Keratinocyte (primary cell): Measurements from ENCODE around the gene PFN1. TPM values are rescaled to one million over a fixed set of nuclear protein-coding genes. Genes with fewer than 3 reads are reported as not detected.

ENCODE experiments used
- DNase-seq: peaks from one replicate; pipeline ENCODE4 v3.0.0-alpha.2; 2011; ENCODE audit warnings: low read depth, missing footprints, low spot score
- FAIRE-seq: peaks from 2 replicates; lab custom pipeline; 2011; peaks lifted over from hg19 to GRCh38; lab: Jason Lieb, UNC
- H2AFZ ChIP-seq: 2 replicates; pipeline ENCODE4 v1.6.0; 2012; ENCODE audit warnings: low read length, control low read depth, inconsistent platforms; ENCODE audit not compliant: control insufficient read depth
- H3K27ac ChIP-seq: 2 replicates; pipeline ENCODE4 v1.5.1; 2011; ENCODE audit warnings: low read length; ENCODE audit not compliant: control insufficient read depth, insufficient read depth
- H3K27me3 ChIP-seq: 3 replicates; pipeline ENCODE4 v1.6.0; 2011; ENCODE audit warnings: low read length; ENCODE audit not compliant: control insufficient read depth, insufficient read depth; ENCODE audit errors: extremely low read depth
- H3K36me3 ChIP-seq, 2 experiments: 2 replicates in 1 of 2; 3 replicates in 1 of 2; pipeline ENCODE4 v1.5.1; 2011; ENCODE audit warnings: low read length in 2 of 2, mild to moderate bottlenecking in 1 of 2; ENCODE audit not compliant: control insufficient read depth in 2 of 2, insufficient read depth in 2 of 2; ENCODE audit errors: extremely low read depth in 1 of 2
- H3K4me1 ChIP-seq: 3 replicates; pipeline ENCODE4 v1.5.1; 2011; ENCODE audit warnings: low read length; ENCODE audit not compliant: control insufficient read depth, insufficient read depth; ENCODE audit errors: extremely low read depth
- H3K4me2 ChIP-seq: 3 replicates; pipeline ENCODE4 v1.6.0; 2011; ENCODE audit warnings: low read depth, low read length; ENCODE audit not compliant: control insufficient read depth, insufficient read depth; ENCODE audit errors: extremely low read depth
- H3K4me3 ChIP-seq, 3 experiments: fragments of 200-600 bp in 1 of 3; sonication (generic) in 1 of 3; 2 replicates in 2 of 3; 3 replicates in 1 of 3; pipeline ENCODE4 v1.5.1; 2011 to 2016; ENCODE audit warnings: low read length in 3 of 3, mild to moderate bottlenecking in 3 of 3, control low read depth in 2 of 3, inconsistent platforms in 1 of 3, low read depth in 1 of 3, mixed read lengths in 1 of 3, mixed run types in 1 of 3, moderate library complexity in 1 of 3; ENCODE audit not compliant: control insufficient read depth in 2 of 3, insufficient read depth in 2 of 3; ENCODE audit errors: extremely low read depth in 1 of 3
- H3K79me2 ChIP-seq: 2 replicates; pipeline ENCODE4 v1.6.0; 2012; ENCODE audit warnings: low read length; ENCODE audit not compliant: control insufficient read depth, insufficient read depth
- H3K9ac ChIP-seq: 3 replicates; pipeline ENCODE4 v1.6.0; 2011; ENCODE audit warnings: low read length; ENCODE audit not compliant: control insufficient read depth, insufficient read depth; ENCODE audit errors: extremely low read depth
- H3K9me1 ChIP-seq: 3 replicates; pipeline ENCODE4 v1.6.0; 2011; ENCODE audit warnings: low read length; ENCODE audit not compliant: control insufficient read depth, insufficient read depth; ENCODE audit errors: extremely low read depth
- H3K9me3 ChIP-seq: 2 replicates; pipeline ENCODE4 v1.5.1; 2012; ENCODE audit warnings: low read depth, low read length; ENCODE audit not compliant: control insufficient read depth
- H4K20me1 ChIP-seq: 3 replicates; pipeline ENCODE4 v1.6.0; 2011; ENCODE audit warnings: low read length; ENCODE audit not compliant: control insufficient read depth, insufficient read depth; ENCODE audit errors: extremely low read depth
- CTCF ChIP-seq, 3 experiments: IDR thresholded peaks in 1 of 3; conservative IDR thresholded peaks in 1 of 3; optimal IDR thresholded peaks in 1 of 3; 2 replicates in 2 of 3; 3 replicates in 1 of 3; pipeline versions ENCODE3 to v1.5.1; 2011; ENCODE audit warnings: low read length in 3 of 3, mild to moderate bottlenecking in 3 of 3, moderate library complexity in 2 of 3, control low read depth in 1 of 3, inconsistent platforms in 1 of 3; ENCODE audit not compliant: insufficient read depth in 2 of 3; ENCODE audit errors: extremely low read depth in 1 of 3
- EZH2 ChIP-seq: IDR thresholded peaks from one replicate; pipeline ENCODE4 v1.6.1; 2012; ENCODE audit warnings: inconsistent platforms, mild to moderate bottlenecking, low read length, moderate library complexity
- dilution Hi-C: fragments of 300-500 bp; cut with MboI; formaldehyde crosslinking; loops from one replicate; pipeline ENCODE4 v1.7.0; 2020; ENCODE audit warnings: low sequenced_read_pairs; ENCODE audit not compliant: extremely low pct_ligation_motif_present
- polyA plus RNA-seq, 5 experiments: library from polyadenylated mRNA; depleted of rRNA in 3 of 5; stranded (reverse) in 3 of 5; stranded (forward) in 1 of 5; unstranded in 1 of 5; fragments of >200 nt; gene quantifications; 1 replicate in 1 of 5; 2 replicates in 3 of 5; 3 replicates in 1 of 5; pipeline versions ENCODE4 v1.2.1 to v1.2.3, GENCODE V29; 2011 to 2012; ENCODE audit warnings: missing spikeins in 2 of 5, low read depth in 1 of 5, low replicate concordance in 1 of 5

PFN1 gene
- polyA plus RNA-seq, 1 donor (not counting 4 experiments of a cell fraction or from before 2014, with no cell fraction given): 1,435 TPM

GRCh38 chr17:4944163-4944553, 4.2 kb downstream of the PFN1 start:
- H2AFZ ChIP-seq: no peak overlapping the region
- peaks cover 15% of the 10 kb centered on the region for H4K20me1 ChIP-seq
- FAIRE-seq: peak; percentile 56
- peak overlapping the region; percentile 91 for H3K27ac ChIP-seq
- H3K9me3 ChIP-seq: no peaks in the 10 kb centered on the region
- peak overlapping the region; percentile 94 for H3K9ac ChIP-seq
- peaks cover 65% of the 10 kb centered on the region for H3K79me2 ChIP-seq
- no peaks in the 10 kb centered on the region for H3K27me3 ChIP-seq
- dilution Hi-C loops: loop anchor here (10.0 kb wide), 1 partner anchor 61 kb away; no protein-coding TSS in a partner anchor
- peaks cover 27 to 34% of the 10 kb centered on the region in 2 experiments for H3K36me3 ChIP-seq
- H3K4me2 ChIP-seq: peak overlapping the region; percentile 100
- no peaks in the 10 kb centered on the region for H3K9me1 ChIP-seq
- DNase-seq: no peak
- peaks cover 39% of the 10 kb centered on the region for H3K4me1 ChIP-seq
- H3K4me3 ChIP-seq: peak overlapping the region in 2 of 3 experiments; percentile 25 to 97
- TF ChIP-seq CTCF (optimal IDR thresholded peaks at IDR 0.05 in 1 of 3, IDR thresholded peaks at IDR 0.05 in 1 of 3, conservative IDR thresholded peaks at IDR 0.05 in 1 of 3; ENCODE audit: extremely low read depth in 1 of 3, insufficient read depth in 2 of 3, low read length in 3 of 3) (no peak), EZH2 (no peak)

- Histone ChIP-seq H3K9me1 (no peaks in the 10 kb centered on the region), H3K79me2 (peaks cover 74% of the 10 kb centered on the region), H3K9ac (no peak overlapping the region), H4K20me1 (peaks cover 15% of the 10 kb centered on the region), H3K27me3 (no peaks in the 10 kb centered on the region), H3K4me2 (no peak overlapping the region), H3K36me3 (peaks cover 33 to 38% of the 10 kb centered on the region in 2 experiments), H3K9me3 (no peaks in the 10 kb centered on the region), H3K4me1 (peaks cover 45% of the 10 kb centered on the region), H2AFZ (no peak overlapping the region), H3K27ac (no peak overlapping the region), H3K4me3 (no peak overlapping the region)
- FAIRE-seq (no peak), DNase-seq (no peak)
- TF ChIP-seq CTCF (optimal IDR thresholded peaks at IDR 0.05 in 1 of 3, IDR thresholded peaks at IDR 0.05 in 1 of 3, conservative IDR thresholded peaks at IDR 0.05 in 1 of 3; ENCODE audit: extremely low read depth in 1 of 3, insufficient read depth in 2 of 3, low read length in 3 of 3) (no peak), EZH2 (no peak)
- dilution Hi-C loops: loop anchor here (10.0 kb wide), 1 partner anchor 62 kb away; no protein-coding TSS in a partner anchor
These were observed 5.4 kb downstream of the PFN1 start for GRCh38 chr17:4942760-4943508.
